ENCODE data around the gene PDIA5.
"Not testable (repeated sequence)": the region's sequence is repeated elsewhere in the genome, so short reads cannot be mapped to it uniquely, and the experiment has no call there.

Gene PDIA5

DNA sequence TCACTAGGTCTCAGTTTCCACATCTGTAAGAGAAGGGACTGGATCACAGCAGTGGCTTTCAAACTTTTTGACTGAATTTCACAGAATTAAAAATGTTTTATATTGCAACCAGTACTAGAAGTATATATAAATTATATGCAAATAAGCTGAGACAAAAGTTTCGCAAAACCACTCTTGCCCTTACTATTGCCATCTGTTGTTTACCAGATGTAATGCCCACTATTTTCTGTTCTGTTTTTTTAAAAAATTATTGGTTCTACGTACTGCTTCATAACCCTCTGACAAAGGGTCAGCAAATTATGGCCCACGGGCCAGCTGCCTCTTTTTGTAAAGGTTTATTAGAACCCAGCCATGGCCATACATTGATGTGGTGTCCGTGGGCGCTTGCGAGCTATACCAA lies 44.8 kb downstream of the PDIA5 start:
- no peaks in the 10 kb centered on the region for H3K9me3 Mint-ChIP-seq
- peaks cover 27% of the 10 kb centered on the region for H3K36me3 Mint-ChIP-seq (ENCODE audit: low read depth)
- TF ChIP-seq, protein P1, sequence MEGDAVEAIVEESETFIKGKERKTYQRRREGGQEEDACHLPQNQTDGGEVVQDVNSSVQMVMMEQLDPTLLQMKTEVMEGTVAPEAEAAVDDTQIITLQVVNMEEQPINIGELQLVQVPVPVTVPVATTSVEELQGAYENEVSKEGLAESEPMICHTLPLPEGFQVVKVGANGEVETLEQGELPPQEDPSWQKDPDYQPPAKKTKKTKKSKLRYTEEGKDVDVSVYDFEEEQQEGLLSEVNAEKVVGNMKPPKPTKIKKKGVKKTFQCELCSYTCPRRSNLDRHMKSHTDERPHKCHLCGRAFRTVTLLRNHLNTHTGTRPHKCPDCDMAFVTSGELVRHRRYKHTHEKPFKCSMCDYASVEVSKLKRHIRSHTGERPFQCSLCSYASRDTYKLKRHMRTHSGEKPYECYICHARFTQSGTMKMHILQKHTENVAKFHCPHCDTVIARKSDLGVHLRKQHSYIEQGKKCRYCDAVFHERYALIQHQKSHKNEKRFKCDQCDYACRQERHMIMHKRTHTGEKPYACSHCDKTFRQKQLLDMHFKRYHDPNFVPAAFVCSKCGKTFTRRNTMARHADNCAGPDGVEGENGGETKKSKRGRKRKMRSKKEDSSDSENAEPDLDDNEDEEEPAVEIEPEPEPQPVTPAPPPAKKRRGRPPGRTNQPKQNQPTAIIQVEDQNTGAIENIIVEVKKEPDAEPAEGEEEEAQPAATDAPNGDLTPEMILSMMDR (IDR thresholded peaks at IDR 0.05; ENCODE audit: unreplicated experiment in 3 of 3), result no peak
- H3K4me1 Mint-ChIP-seq, result peaks cover 19% of the 10 kb centered on the region
- H3K4me3 Mint-ChIP-seq, result no peak overlapping the region
- no peaks in the 10 kb centered on the region for H3K27me3 Mint-ChIP-seq (ENCODE audit: low read depth)
- H3K27ac Mint-ChIP-seq, result no peak overlapping the region

DNA sequence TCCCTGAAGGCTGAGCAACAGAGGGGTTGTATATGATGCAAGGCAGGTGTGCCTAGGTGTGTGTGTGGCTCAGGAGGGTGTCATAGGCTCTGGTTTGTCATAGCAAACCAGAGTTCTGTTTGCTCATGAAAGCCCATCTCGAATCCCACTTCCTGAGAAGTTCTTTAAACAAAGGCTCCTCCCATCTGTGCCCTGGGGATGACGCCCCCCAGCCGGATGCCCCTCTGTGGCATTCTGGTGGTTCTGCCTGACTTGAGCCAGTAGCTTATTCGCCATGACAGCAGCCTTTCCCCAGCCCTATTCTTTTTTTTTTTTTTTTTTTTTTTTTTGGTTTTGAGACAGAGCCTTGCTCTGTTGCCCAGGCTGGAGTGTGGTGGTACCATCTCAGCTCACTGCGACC lies 45.4 kb downstream of the PDIA5 start:
- TF ChIP-seq, protein P1 (IDR thresholded peaks at IDR 0.05; ENCODE audit: unreplicated experiment in 3 of 3), result no peak
- peaks cover 19% of the 10 kb centered on the region for H3K4me1 Mint-ChIP-seq
- no peaks in the 10 kb centered on the region for H3K9me3 Mint-ChIP-seq
- H3K27ac Mint-ChIP-seq, result no peak overlapping the region
- H3K27me3 Mint-ChIP-seq (ENCODE audit: low read depth), result no peaks in the 10 kb centered on the region
- peaks cover 27% of the 10 kb centered on the region for H3K36me3 Mint-ChIP-seq (ENCODE audit: low read depth)
- H3K4me3 Mint-ChIP-seq, result no peak overlapping the region

DNA sequence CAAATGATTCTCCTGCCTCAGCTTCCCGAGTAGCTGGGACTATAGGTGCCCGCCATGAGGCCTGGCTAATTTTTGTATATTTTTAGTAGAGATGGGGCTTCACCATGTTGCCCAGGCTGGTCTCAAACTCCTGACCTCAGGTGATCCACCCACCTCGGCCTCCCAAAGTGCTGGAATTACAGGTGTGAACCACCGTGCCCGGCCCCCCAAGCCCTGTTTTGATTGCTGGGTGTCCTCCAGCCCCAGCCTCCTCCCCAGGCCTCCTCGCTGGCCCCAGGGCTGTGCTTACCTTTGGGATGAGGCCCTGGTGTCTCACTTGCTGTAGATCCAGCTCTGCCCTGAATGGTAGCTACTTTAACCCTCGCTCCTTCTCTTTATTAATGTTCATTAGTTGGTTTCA lies 45.8 kb downstream of the PDIA5 start:
- H3K4me1 Mint-ChIP-seq, result peaks cover 19% of the 10 kb centered on the region
- peaks cover 28% of the 10 kb centered on the region for H3K36me3 Mint-ChIP-seq (ENCODE audit: low read depth)
- H3K9me3 Mint-ChIP-seq; H3K27ac Mint-ChIP-seq; H3K27me3 Mint-ChIP-seq (ENCODE audit: low read depth); H3K4me3 Mint-ChIP-seq: not testable (repeated sequence)

DNA sequence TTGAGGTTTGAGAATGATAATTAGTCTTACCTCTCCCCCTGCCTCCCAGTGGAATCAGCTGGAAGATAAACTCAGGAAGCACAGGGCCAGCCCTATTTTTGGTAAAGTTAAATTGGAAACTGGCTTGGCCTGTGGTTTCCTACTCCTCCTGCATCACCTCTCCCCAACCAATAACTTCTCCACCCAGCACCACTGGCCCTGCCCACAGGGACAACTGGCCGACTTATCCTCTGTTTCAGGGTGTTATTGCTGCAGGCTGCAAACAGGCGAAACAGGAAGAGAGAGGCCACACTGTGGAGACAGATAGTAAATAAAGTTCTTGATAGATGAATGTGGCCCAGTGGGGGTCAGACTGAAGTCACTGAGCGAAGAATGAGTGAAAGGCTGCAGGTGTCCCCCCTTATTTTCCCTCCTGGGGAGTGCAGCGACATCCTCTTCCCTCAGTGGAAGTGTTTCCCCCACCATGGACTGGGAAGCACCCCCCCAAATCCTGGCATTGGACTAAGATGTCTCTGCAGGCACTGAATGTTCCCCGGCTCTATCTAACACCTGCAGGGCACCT lies 47.1 kb downstream of the PDIA5 start:
- TF ChIP-seq, protein P1 (IDR thresholded peaks at IDR 0.05; ENCODE audit: unreplicated experiment in 3 of 3), result no peak
- Mint-ChIP-seq H3K4me3 (no peak overlapping the region), H3K27ac (no peak overlapping the region), H3K36me3 (ENCODE audit: low read depth) (peaks cover 24% of the 10 kb centered on the region), H3K27me3 (ENCODE audit: low read depth) (no peaks in the 10 kb centered on the region), H3K4me1 (peaks cover 19% of the 10 kb centered on the region), H3K9me3 (no peaks in the 10 kb centered on the region)

DNA sequence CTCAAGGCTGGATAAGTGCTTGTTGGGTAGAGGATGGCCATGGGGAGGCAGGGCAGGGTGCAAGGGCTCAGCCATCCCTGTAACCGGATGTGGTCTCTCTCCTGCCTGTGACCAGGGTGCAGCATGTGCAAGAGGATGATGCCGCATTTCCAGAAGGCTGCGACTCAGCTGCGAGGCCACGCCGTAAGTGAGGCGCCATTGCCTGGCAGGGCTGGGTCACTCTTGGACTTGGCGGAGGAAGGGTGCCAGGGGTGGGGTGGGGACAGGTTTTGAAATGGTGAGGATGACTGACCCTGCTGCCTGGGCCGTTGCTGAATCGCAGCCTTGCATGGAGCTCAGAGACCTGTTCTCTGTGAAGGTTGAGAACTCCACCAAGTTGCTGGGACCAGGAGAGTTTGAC lies 49.3 kb downstream of the PDIA5 start:
- Mint-ChIP-seq H3K27ac (no peak overlapping the region), H3K4me1 (peaks cover 19% of the 10 kb centered on the region), H3K27me3 (ENCODE audit: low read depth) (no peaks in the 10 kb centered on the region)

DNA sequence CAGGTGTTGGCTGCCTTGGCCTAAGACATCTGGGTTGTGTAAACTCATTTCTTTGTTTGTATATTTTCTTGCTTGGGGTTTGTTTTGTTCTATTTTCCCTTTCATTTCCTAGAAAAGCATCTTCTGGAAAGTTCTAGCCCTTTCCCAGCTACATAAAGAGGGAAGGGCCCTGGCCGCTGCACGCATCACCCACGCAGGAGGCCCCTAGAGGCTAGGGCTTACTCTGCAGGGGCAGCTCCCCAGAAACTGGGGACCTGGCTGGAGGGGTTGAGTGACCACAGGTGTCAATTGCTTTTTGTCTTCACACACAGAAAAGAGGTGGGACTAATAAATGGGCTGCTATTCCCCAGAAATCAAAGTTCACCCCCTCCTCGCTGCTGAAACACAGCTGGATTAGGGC lies 52.6 kb downstream of the PDIA5 start:
- peaks cover 33% of the 10 kb centered on the region for H3K36me3 Mint-ChIP-seq (ENCODE audit: low read depth)
- H3K4me1 Mint-ChIP-seq, result peaks cover 12% of the 10 kb centered on the region
- no peak overlapping the region for H3K27ac Mint-ChIP-seq
- H3K9me3 Mint-ChIP-seq, result no peaks in the 10 kb centered on the region
- H3K27me3 Mint-ChIP-seq (ENCODE audit: low read depth), result no peaks in the 10 kb centered on the region
- TF ChIP-seq, protein P1 (IDR thresholded peaks at IDR 0.05; ENCODE audit: unreplicated experiment in 3 of 3), result no peak
- no peak overlapping the region for H3K4me3 Mint-ChIP-seq

More for the DNA sequence above, 49.3 kb downstream of the PDIA5 start:
- Mint-ChIP-seq H3K36me3 (ENCODE audit: low read depth) (peaks cover 27% of the 10 kb centered on the region), H3K4me3 (no peak overlapping the region), H3K9me3 (no peaks in the 10 kb centered on the region)
- TF ChIP-seq, protein P1 (IDR thresholded peaks at IDR 0.05; ENCODE audit: unreplicated experiment in 3 of 3), result no peak

All from nephron (organoid).